Measurements from ENCODE around the gene JPH2. TPM values are rescaled to one million over a fixed set of nuclear protein-coding genes. Genes with fewer than 3 reads are reported as not detected.

The JPH2 gene
- polyA plus RNA-seq, 2 donors, result 4.2 to 4.9 TPM

DNA sequence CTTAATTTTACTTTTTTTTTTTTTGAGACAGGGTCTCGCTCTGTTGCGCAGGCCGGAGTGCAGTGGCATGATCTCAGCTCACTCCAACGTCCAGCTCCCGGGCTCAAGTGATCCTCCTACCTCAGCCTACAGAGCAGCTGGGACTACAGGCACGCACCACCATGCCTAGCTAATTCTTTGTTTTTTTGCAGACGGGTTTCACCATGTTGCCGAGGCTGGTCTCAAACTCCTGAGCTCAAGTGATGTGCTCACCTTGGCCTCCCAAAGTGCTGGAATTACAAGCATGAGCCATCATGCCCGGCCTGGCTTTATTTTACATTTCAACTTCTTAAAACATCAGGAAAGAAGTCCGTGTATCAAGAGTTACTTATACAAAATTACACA is 17.8 kb upstream of the JPH2 start:
- H3K9me3 ChIP-seq (ENCODE audit: control insufficient read depth in 2 of 2, insufficient read depth in 1 of 2, low read depth in 1 of 2, low read length in 1 of 2), result no peaks in the 10 kb centered on the region
- 63 to 76% methylated on average over 10 of the region's 10 CpGs for WGBS, 2 donors
- peaks cover 0 to 4% of the 10 kb centered on the region in 2 donors for H3K4me1 ChIP-seq (ENCODE audit: control insufficient read depth in 2 of 2, insufficient read depth in 2 of 2, low read length in 1 of 2)
- H3K36me3 ChIP-seq (ENCODE audit: control insufficient read depth in 2 of 2, insufficient read depth in 2 of 2, low read length in 1 of 2), result peaks cover 7 to 8% of the 10 kb centered on the region in 2 donors
- H3K4me3 ChIP-seq (ENCODE audit: low read depth in 1 of 2, low read length in 2 of 2), result peak overlapping the region in 1 of 2 donors; percentile 15
- no peaks in the 10 kb centered on the region for H3K27me3 ChIP-seq (ENCODE audit: control insufficient read depth in 1 of 2, insufficient read depth in 2 of 2, low read length in 2 of 2)
- H3K27ac ChIP-seq (ENCODE audit: low read depth in 2 of 2, low read length in 1 of 2), result peak overlapping the region; percentile 78 to 98

DNA sequence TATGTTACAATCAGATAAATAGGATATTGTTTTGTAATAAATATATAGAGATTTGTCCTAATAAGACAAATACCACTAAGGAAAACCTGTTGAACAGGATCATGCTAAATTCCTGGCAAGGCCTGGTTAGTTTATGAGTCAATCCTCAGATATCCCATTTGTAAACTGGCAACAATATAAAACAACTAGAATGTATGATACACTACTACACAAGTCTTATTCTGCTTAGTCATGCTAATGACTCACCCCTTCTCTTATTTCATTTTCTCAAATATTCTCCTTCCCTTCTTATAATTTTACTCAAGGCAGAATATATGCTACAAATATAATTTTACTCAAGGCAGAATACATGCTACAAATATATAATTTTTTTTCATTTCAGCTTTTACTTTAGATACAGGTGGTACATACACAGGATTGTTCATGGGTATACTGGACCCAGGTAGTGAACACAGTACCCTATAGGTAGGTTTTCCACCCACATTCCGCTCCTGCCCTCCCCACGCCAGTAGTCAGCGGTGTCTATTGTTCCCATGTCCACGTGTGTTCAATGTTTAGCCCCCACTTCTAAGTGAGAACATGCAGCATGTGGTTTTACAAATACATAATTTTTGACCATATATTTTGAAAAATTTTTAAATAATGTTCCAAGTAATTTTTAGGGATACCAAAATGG is 17.3 kb upstream of the JPH2 start:
- WGBS, 2 donors, result 57 to 72% methylated on average over 4 of the region's 4 CpGs
- H3K27ac ChIP-seq (ENCODE audit: low read depth in 2 of 2, low read length in 1 of 2), result peak overlapping the region; percentile 97 to 98
- no peak overlapping the region for H3K4me3 ChIP-seq (ENCODE audit: low read depth in 1 of 2, low read length in 2 of 2)
- H3K4me1 ChIP-seq (ENCODE audit: control insufficient read depth in 2 of 2, insufficient read depth in 2 of 2, low read length in 1 of 2), result peaks cover 0 to 4% of the 10 kb centered on the region in 2 donors
- H3K36me3 ChIP-seq (ENCODE audit: control insufficient read depth in 2 of 2, insufficient read depth in 2 of 2, low read length in 1 of 2), result peaks cover 8 to 9% of the 10 kb centered on the region in 2 donors
- H3K9me3 ChIP-seq (ENCODE audit: control insufficient read depth in 2 of 2, insufficient read depth in 1 of 2, low read depth in 1 of 2, low read length in 1 of 2), result no peaks in the 10 kb centered on the region
- no peaks in the 10 kb centered on the region for H3K27me3 ChIP-seq (ENCODE audit: control insufficient read depth in 1 of 2, insufficient read depth in 2 of 2, low read length in 2 of 2)

DNA sequence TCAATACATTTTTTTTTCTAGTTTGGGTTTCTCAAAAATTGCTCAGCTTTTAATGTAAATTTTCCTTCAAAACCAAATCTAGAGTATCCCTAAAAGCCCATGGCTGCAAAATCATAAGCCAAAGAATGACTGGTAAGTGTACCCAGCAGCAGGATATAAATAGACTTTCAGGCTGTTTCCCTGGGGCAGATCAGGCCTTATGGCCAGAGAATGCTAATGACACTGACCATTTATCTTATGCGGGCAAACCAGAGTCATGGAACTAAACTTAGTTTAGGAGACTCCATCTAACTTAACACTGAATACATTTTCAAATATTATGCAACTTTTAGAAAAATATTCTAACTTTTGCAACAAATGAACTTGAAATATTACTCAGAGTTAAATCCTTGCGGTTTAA is 16.2 kb upstream of the JPH2 start:
- 79 to 87% methylated on average over 2 of the region's 2 CpGs for WGBS, 2 donors
- Histone ChIP-seq H3K9me3 (ENCODE audit: control insufficient read depth in 2 of 2, insufficient read depth in 1 of 2, low read depth in 1 of 2, low read length in 1 of 2) (no peaks in the 10 kb centered on the region), H3K4me1 (ENCODE audit: control insufficient read depth in 2 of 2, insufficient read depth in 2 of 2, low read length in 1 of 2) (peaks cover 0 to 4% of the 10 kb centered on the region in 2 donors)

DNA sequence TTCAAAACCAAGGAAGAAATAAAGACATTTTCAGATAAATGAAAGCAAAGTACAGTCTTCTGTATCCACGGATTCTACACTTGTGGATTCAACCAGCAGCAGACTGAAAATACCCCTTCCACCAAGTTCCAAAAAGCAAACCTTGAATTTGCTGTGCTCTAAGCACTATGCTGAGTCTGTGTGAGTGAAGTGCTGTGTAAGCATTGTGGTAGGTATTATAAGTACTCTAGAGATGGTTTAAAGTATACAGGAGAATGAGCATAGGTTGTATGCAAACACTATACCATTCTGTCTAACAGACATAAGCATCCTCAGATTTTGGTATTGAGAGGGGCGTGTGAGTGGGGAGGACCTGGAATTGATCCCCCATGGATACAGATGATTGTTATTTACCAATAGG is 14.0 kb upstream of the JPH2 start:
- Histone ChIP-seq H3K27me3 (ENCODE audit: control insufficient read depth in 1 of 2, insufficient read depth in 2 of 2, low read length in 2 of 2) (no peaks in the 10 kb centered on the region), H3K4me1 (ENCODE audit: control insufficient read depth in 2 of 2, insufficient read depth in 2 of 2, low read length in 1 of 2) (peaks cover 0 to 4% of the 10 kb centered on the region in 2 donors), H3K27ac (ENCODE audit: low read depth in 2 of 2, low read length in 1 of 2) (no peak overlapping the region), H3K4me3 (ENCODE audit: low read depth in 1 of 2, low read length in 2 of 2) (no peak overlapping the region), H3K9me3 (ENCODE audit: control insufficient read depth in 2 of 2, insufficient read depth in 1 of 2, low read depth in 1 of 2, low read length in 1 of 2) (no peaks in the 10 kb centered on the region), H3K36me3 (ENCODE audit: control insufficient read depth in 2 of 2, insufficient read depth in 2 of 2, low read length in 1 of 2) (peaks cover 16 to 23% of the 10 kb centered on the region in 2 donors)
- 67 to 92% methylated on average over 2 of the region's 2 CpGs for WGBS, 2 donors

More for the DNA sequence above, 16.2 kb upstream of the JPH2 start:
- H3K27me3 ChIP-seq (ENCODE audit: control insufficient read depth in 1 of 2, insufficient read depth in 2 of 2, low read length in 2 of 2), result no peaks in the 10 kb centered on the region
- H3K4me3 ChIP-seq (ENCODE audit: low read depth in 1 of 2, low read length in 2 of 2), result no peak overlapping the region
- no peak overlapping the region for H3K27ac ChIP-seq (ENCODE audit: low read depth in 2 of 2, low read length in 1 of 2)
- peaks cover 9 to 13% of the 10 kb centered on the region in 2 donors for H3K36me3 ChIP-seq (ENCODE audit: control insufficient read depth in 2 of 2, insufficient read depth in 2 of 2, low read length in 1 of 2)

- Histone ChIP-seq H3K27ac (ENCODE audit: low read depth in 2 of 2, low read length in 1 of 2) (no peak overlapping the region), H3K36me3 (ENCODE audit: control insufficient read depth in 2 of 2, insufficient read depth in 2 of 2, low read length in 1 of 2) (peaks cover 16 to 23% of the 10 kb centered on the region in 2 donors)
- 72 to 83% methylated on average over 4 of the region's 4 CpGs for WGBS, 2 donors
These were observed 13.4 kb upstream of the JPH2 start for GRCh38 chr20:44200371-44200770.

DNA sequence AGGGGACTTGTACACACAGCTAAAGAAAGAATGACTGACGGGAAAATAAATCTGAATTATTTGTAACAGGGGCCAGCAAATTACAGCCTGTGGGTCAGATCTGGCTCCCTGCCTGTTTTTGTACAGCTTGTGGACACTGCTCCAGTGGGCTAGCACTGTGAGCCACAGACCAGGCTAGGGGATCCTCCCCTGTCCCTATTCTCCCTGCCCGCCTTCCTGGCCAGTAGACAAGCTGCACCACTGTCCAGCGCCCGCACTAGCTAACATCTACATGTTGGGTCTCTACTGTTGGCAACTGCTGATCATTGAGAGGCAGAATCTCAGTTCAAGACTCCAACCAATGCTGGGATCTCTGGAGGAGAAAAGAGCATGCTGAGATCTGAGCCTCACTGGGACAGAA is 12.9 kb upstream of the JPH2 start:
- Histone ChIP-seq H3K36me3 (ENCODE audit: control insufficient read depth in 2 of 2, insufficient read depth in 2 of 2, low read length in 1 of 2) (peaks cover 16 to 23% of the 10 kb centered on the region in 2 donors), H3K4me1 (ENCODE audit: control insufficient read depth in 2 of 2, insufficient read depth in 2 of 2, low read length in 1 of 2) (peaks cover 0 to 4% of the 10 kb centered on the region in 2 donors), H3K27me3 (ENCODE audit: control insufficient read depth in 1 of 2, insufficient read depth in 2 of 2, low read length in 2 of 2) (no peaks in the 10 kb centered on the region), H3K27ac (ENCODE audit: low read depth in 2 of 2, low read length in 1 of 2) (no peak overlapping the region), H3K4me3 (ENCODE audit: low read depth in 1 of 2, low read length in 2 of 2) (no peak overlapping the region), H3K9me3 (ENCODE audit: control insufficient read depth in 2 of 2, insufficient read depth in 1 of 2, low read depth in 1 of 2, low read length in 1 of 2) (no peaks in the 10 kb centered on the region)
- 89 to 90% methylated on average over 4 of the region's 4 CpGs for WGBS, 2 donors

More at GRCh38 chr20:44200371-44200770, 13.4 kb upstream of the JPH2 start:
- peaks cover 0 to 4% of the 10 kb centered on the region in 2 donors for H3K4me1 ChIP-seq (ENCODE audit: control insufficient read depth in 2 of 2, insufficient read depth in 2 of 2, low read length in 1 of 2)
- no peak overlapping the region for H3K4me3 ChIP-seq (ENCODE audit: low read depth in 1 of 2, low read length in 2 of 2)
- no peaks in the 10 kb centered on the region for H3K9me3 ChIP-seq (ENCODE audit: control insufficient read depth in 2 of 2, insufficient read depth in 1 of 2, low read depth in 1 of 2, low read length in 1 of 2)
- no peaks in the 10 kb centered on the region for H3K27me3 ChIP-seq (ENCODE audit: control insufficient read depth in 1 of 2, insufficient read depth in 2 of 2, low read length in 2 of 2)

- H3K4me3 ChIP-seq (ENCODE audit: low read depth in 1 of 2, low read length in 2 of 2), result no peak overlapping the region
- H3K27ac ChIP-seq (ENCODE audit: low read depth in 2 of 2, low read length in 1 of 2), result no peak overlapping the region
- peaks cover 0 to 2% of the 10 kb centered on the region in 2 donors for H3K4me1 ChIP-seq (ENCODE audit: control insufficient read depth in 2 of 2, insufficient read depth in 2 of 2, low read length in 1 of 2)
- 86 to 89% methylated on average over 4 of the region's 4 CpGs for WGBS, 2 donors
- peaks cover 16 to 21% of the 10 kb centered on the region in 2 donors for H3K36me3 ChIP-seq (ENCODE audit: control insufficient read depth in 2 of 2, insufficient read depth in 2 of 2, low read length in 1 of 2)
- H3K9me3 ChIP-seq (ENCODE audit: control insufficient read depth in 2 of 2, insufficient read depth in 1 of 2, low read depth in 1 of 2, low read length in 1 of 2), result no peaks in the 10 kb centered on the region
- no peaks in the 10 kb centered on the region for H3K27me3 ChIP-seq (ENCODE audit: control insufficient read depth in 1 of 2, insufficient read depth in 2 of 2, low read length in 2 of 2)
These were observed 11.9 kb upstream of the JPH2 start for GRCh38 chr20:44198872-44199271.

- Histone ChIP-seq H3K9me3 (ENCODE audit: control insufficient read depth in 2 of 2, insufficient read depth in 1 of 2, low read depth in 1 of 2, low read length in 1 of 2) (no peaks in the 10 kb centered on the region), H3K27ac (ENCODE audit: low read depth in 2 of 2, low read length in 1 of 2) (no peak overlapping the region), H3K27me3 (ENCODE audit: control insufficient read depth in 1 of 2, insufficient read depth in 2 of 2, low read length in 2 of 2) (no peaks in the 10 kb centered on the region), H3K36me3 (ENCODE audit: control insufficient read depth in 2 of 2, insufficient read depth in 2 of 2, low read length in 1 of 2) (peaks cover 16 to 21% of the 10 kb centered on the region in 2 donors), H3K4me3 (ENCODE audit: low read depth in 1 of 2, low read length in 2 of 2) (no peak overlapping the region), H3K4me1 (ENCODE audit: control insufficient read depth in 2 of 2, insufficient read depth in 2 of 2, low read length in 1 of 2) (peaks cover 0 to 2% of the 10 kb centered on the region in 2 donors)
- 60% methylated on average over 3 of the region's 3 CpGs for WGBS, 2 donors
These were observed 9.3 kb upstream of the JPH2 start for GRCh38 chr20:44196271-44196670.

DNA sequence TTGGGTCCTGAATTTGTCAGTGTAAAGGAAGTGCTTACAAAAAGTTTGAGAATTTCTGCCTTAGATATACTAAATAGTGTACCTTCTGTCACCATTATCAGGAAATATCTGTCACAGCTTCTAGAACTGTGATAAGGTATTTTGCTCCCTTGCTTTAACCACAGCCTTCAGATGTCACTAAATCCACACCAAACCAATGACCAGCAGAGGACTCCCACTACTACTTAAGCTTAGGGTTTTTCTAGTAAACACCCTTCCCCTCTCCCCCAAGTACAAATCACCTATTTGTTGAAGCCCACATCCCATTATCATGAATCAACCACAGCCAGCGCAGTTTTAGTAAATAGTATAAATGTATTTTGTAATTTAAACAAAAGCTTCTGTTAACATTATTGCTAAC is 8.6 kb upstream of the JPH2 start:
- no peaks in the 10 kb centered on the region for H3K9me3 ChIP-seq (ENCODE audit: control insufficient read depth in 2 of 2, insufficient read depth in 1 of 2, low read depth in 1 of 2, low read length in 1 of 2)
- H3K27me3 ChIP-seq (ENCODE audit: control insufficient read depth in 1 of 2, insufficient read depth in 2 of 2, low read length in 2 of 2), result no peaks in the 10 kb centered on the region
- H3K36me3 ChIP-seq (ENCODE audit: control insufficient read depth in 2 of 2, insufficient read depth in 2 of 2, low read length in 1 of 2), result peaks cover 16 to 21% of the 10 kb centered on the region in 2 donors
- H3K27ac ChIP-seq (ENCODE audit: low read depth in 2 of 2, low read length in 1 of 2), result no peak overlapping the region
- peaks cover 0 to 2% of the 10 kb centered on the region in 2 donors for H3K4me1 ChIP-seq (ENCODE audit: control insufficient read depth in 2 of 2, insufficient read depth in 2 of 2, low read length in 1 of 2)
- no peak overlapping the region for H3K4me3 ChIP-seq (ENCODE audit: low read depth in 1 of 2, low read length in 2 of 2)
- 84 to 94% methylated on average over 1 of the region's 1 CpG for WGBS, 2 donors

DNA sequence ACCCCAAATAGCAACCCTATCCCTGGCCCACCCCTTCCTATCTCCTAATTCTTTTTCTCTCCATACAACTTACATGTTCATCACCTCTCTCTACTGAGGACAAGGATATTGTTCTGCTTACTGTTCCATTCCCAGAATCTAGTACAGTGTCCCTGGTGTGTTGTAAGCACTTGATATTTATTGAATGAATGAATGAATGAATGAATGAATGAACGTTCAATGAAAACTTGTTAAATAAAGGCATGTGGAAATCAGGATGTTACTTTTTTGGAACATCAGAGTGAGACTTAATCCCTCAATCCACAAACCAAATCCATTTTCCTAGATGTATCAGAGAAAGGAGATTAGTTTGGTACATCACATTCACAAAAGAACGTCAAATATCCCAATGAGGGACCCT is 6.8 kb upstream of the JPH2 start:
- 55 to 65% methylated on average over 2 of the region's 2 CpGs for WGBS, 2 donors
- Histone ChIP-seq H3K27me3 (ENCODE audit: control insufficient read depth in 1 of 2, insufficient read depth in 2 of 2, low read length in 2 of 2) (no peaks in the 10 kb centered on the region), H3K36me3 (ENCODE audit: control insufficient read depth in 2 of 2, insufficient read depth in 2 of 2, low read length in 1 of 2) (peaks cover 10 to 11% of the 10 kb centered on the region in 2 donors), H3K4me1 (ENCODE audit: control insufficient read depth in 2 of 2, insufficient read depth in 2 of 2, low read length in 1 of 2) (no peaks in the 10 kb centered on the region), H3K4me3 (ENCODE audit: low read depth in 1 of 2, low read length in 2 of 2) (no peak overlapping the region), H3K9me3 (ENCODE audit: control insufficient read depth in 2 of 2, insufficient read depth in 1 of 2, low read depth in 1 of 2, low read length in 1 of 2) (no peaks in the 10 kb centered on the region), H3K27ac (ENCODE audit: low read depth in 2 of 2, low read length in 1 of 2) (no peak overlapping the region)

Measured in esophagus (tissue), 2 donors.